ENCODE results near the gene TNFRSF14.
A peak's percentile ranks its signal among the peaks of the same experiment; 100 is the strongest.

Gene TNFRSF14

DNA sequence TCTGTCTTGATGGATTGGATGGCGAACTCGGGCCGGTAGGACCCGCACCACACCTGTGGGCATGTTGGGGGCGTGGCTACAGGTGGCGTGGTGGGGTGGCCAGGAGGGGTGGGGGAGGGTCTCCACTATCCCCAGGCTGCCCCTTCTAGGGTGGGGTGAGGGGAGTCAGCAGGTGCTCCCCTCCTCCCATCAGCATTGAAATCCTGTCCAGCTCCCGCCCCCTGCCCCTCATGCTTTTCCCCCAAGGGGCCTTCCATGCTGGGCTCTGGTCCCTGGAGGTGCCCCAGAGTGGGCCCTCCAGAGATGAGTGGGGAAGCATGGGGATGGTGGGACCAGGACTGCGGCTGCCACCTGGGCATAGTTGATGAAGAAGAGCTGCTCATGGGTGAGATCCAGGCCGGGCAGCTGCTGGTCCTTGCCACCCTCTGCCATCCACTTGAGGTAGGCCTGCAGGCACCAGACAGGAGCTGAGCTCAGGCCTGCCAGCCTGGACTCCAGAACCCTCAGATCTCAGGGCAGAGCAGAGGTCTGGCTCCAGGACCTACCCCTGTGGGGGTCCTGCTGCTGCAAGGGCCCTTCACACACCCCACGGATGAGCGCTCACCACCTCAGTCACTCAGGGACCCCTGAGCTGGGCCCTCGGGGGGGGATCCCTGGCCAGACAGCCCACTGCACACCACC lies 35.5 kb downstream of the TNFRSF14 start:
- Histone ChIP-seq H3K9me3 (replicated peaks in 1 of 11) (no peaks in the 10 kb centered on the region), H3K4me3 (no peak overlapping the region), H3K9ac (no peak overlapping the region), H3K27ac (no peak overlapping the region), H3K4me2 (peak overlapping the region in 5 of 11 experiments; percentile 16 to 47 (median 35); a peak in 5 of 22 replicates), H3K36me3 (peaks cover 0 to 27% (median 0%) of the 10 kb centered on the region in 11 experiments; a peak in 8 of 22 replicates), H3K4me1 (peaks cover 44 to 64% (median 58%) of the 10 kb centered on the region in 10 experiments), H4K20me1 (peaks cover 0 to 41% (median 20%) of the 10 kb centered on the region in 11 experiments; a peak in 18 of 22 replicates), H3K27me3 (peaks cover 2 to 29% (median 11%) of the 10 kb centered on the region in 11 experiments; a peak in 19 of 22 replicates)
- no peak for TF ChIP-seq Cebpa-rat (IDR thresholded peaks at IDR 0.05)

DNA sequence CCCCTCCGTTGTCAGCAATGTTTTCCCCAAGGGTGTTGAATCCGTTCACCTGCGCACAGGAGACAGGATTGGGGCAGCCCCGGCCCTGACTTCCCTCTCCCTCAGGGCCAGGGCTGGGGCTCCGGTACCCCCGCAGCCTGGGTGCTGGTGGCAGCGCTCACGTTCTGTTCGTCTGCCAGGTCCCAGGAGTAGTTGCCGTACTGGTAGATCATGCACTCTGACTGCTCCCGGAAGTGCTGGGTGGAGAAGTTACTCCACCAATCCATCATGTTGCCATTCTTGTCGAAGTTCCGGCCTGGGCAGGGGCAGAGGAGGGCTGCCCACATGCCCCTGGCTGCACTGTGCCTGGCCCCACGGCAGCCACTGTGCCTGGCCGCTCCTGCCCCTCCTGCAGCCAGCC lies 36.5 kb downstream of the TNFRSF14 start:
- H3K4me1 ChIP-seq, result peaks cover 47 to 66% (median 60%) of the 10 kb centered on the region in 10 experiments
- no peaks in the 10 kb centered on the region for H3K9me3 ChIP-seq (replicated peaks in 1 of 11)
- peaks cover 0 to 27% (median 0%) of the 10 kb centered on the region in 11 experiments; a peak in 8 of 22 replicates for H3K36me3 ChIP-seq
- H3K27ac ChIP-seq, result peak overlapping the region in 7 of 11 experiments; percentile 5 to 47 (median 29); a peak in 10 of 22 replicates
- peaks cover 10 to 31% (median 20%) of the 10 kb centered on the region in 11 experiments; a peak in 19 of 22 replicates for H3K27me3 ChIP-seq
- peak overlapping the region in 1 of 11 experiments; percentile 7; a peak in 3 of 22 replicates for H3K9ac ChIP-seq
- peak overlapping the region; percentile 59 to 84 (median 71) for H3K4me2 ChIP-seq
- no peak for TF ChIP-seq Cebpa-rat (IDR thresholded peaks at IDR 0.05)
- H3K4me3 ChIP-seq, result peak overlapping the region in 2 of 10 experiments; percentile 19 to 28; a peak in 1 of 20 replicates
- H4K20me1 ChIP-seq, result peaks cover 0 to 45% (median 25%) of the 10 kb centered on the region in 11 experiments; a peak in 19 of 22 replicates

- TF ChIP-seq Cebpa-rat (IDR thresholded peaks at IDR 0.05), result no peak
- H3K4me1 ChIP-seq, result peaks cover 49 to 67% (median 62%) of the 10 kb centered on the region in 10 experiments
- peak overlapping the region in 3 of 11 experiments; percentile 22 to 47 (median 47); a peak in 6 of 22 replicates for H3K27ac ChIP-seq
- H3K27me3 ChIP-seq, result peaks cover 16 to 36% (median 26%) of the 10 kb centered on the region in 11 experiments; a peak in 21 of 22 replicates
- peak overlapping the region in 1 of 10 experiments; percentile 28; a peak in 1 of 20 replicates for H3K4me3 ChIP-seq
- H3K36me3 ChIP-seq, result peaks cover 0 to 26% (median 0%) of the 10 kb centered on the region in 11 experiments; a peak in 8 of 22 replicates
- peak overlapping the region in 1 of 11 experiments; percentile 30; a peak in 2 of 22 replicates for H3K9ac ChIP-seq
- peak overlapping the region; percentile 59 to 84 (median 71) for H3K4me2 ChIP-seq
- H4K20me1 ChIP-seq, result peaks cover 0 to 45% (median 26%) of the 10 kb centered on the region in 11 experiments; a peak in 19 of 22 replicates
- H3K9me3 ChIP-seq (replicated peaks in 1 of 11), result peaks cover 0 to 5% (median 1%) of the 10 kb centered on the region in 11 experiments; a peak in 15 of 22 replicates
These were observed 37.2 kb downstream of the TNFRSF14 start for GRCh38 chr1:2593251-2593878.

DNA sequence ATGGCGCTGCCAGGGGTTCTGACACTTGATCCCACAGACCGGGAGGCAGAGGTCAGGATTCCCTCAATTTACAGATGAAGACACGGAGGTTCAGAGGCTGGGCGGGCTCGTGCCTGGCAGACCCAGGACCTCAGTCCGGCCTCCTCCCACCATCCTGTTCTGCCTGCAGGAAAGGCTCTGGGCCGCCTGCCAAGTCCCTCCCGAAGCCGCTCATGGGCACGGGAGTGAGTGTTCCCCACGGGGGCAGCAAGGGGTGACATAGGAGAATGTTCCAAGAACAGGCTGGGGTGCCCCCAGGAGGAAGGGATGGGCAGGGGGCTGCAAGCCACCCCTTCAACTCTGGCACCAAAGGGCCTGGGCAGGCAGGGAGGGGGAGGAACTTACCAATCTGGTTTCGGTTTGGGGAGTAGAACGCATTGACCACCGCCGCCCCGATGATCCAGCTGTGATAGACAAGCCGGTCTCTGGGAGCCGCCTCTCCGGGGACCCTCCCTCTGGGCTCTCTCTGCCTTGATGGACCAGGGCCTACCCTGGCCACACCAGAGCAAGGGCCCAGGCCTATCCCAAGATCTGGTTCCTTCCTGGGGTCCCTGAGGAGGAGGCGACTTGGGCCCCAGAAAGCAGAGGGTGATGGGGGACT lies 38.0 kb downstream of the TNFRSF14 start:
- H4K20me1 ChIP-seq, result peaks cover 0 to 37% (median 18%) of the 10 kb centered on the region in 11 experiments; a peak in 19 of 22 replicates
- H3K9ac ChIP-seq, result peak overlapping the region in 2 of 11 experiments; percentile 9 to 30; a peak in 4 of 22 replicates
- no peak overlapping the region for H3K4me3 ChIP-seq
- H3K27ac ChIP-seq, result no peak overlapping the region
- TF ChIP-seq Cebpa-rat (IDR thresholded peaks at IDR 0.05), result no peak
- H3K4me1 ChIP-seq, result peaks cover 43 to 62% (median 55%) of the 10 kb centered on the region in 10 experiments
- peaks cover 21 to 42% (median 30%) of the 10 kb centered on the region in 11 experiments; a peak in 21 of 22 replicates for H3K27me3 ChIP-seq
- peak overlapping the region; percentile 59 to 84 (median 71) for H3K4me2 ChIP-seq
- peaks cover 0 to 19% (median 0%) of the 10 kb centered on the region in 11 experiments; a peak in 8 of 22 replicates for H3K36me3 ChIP-seq
- H3K9me3 ChIP-seq (replicated peaks in 1 of 11), result peaks cover 0 to 12% (median 9%) of the 10 kb centered on the region in 11 experiments; a peak in 16 of 22 replicates

GRCh38 chr1:2594641-2595131 lies 38.5 kb downstream of the TNFRSF14 start:
- H3K4me3 ChIP-seq, result no peak overlapping the region
- H3K4me1 ChIP-seq, result peaks cover 41 to 57% (median 51%) of the 10 kb centered on the region in 10 experiments
- H3K9ac ChIP-seq, result 0 out of 22 replicates have a peak overlapping the region, but pooled peaks of 1 of the 11 experiments have one; percentile 9
- peaks cover 0 to 13% (median 0%) of the 10 kb centered on the region in 11 experiments; a peak in 7 of 22 replicates for H3K36me3 ChIP-seq
- H3K4me2 ChIP-seq, result peak overlapping the region in 8 of 11 experiments; percentile 59 to 84 (median 71); a peak in 11 of 22 replicates
- H3K27ac ChIP-seq, result no peak overlapping the region
- peaks cover 0 to 32% (median 16%) of the 10 kb centered on the region in 11 experiments; a peak in 17 of 22 replicates for H4K20me1 ChIP-seq
- TF ChIP-seq Cebpa-rat (IDR thresholded peaks at IDR 0.05), result no peak
- H3K27me3 ChIP-seq, result peaks cover 21 to 46% (median 32%) of the 10 kb centered on the region in 11 experiments; a peak in 21 of 22 replicates
- peaks cover 0 to 17% (median 9%) of the 10 kb centered on the region in 11 experiments; a peak in 16 of 22 replicates for H3K9me3 ChIP-seq (replicated peaks in 1 of 11)

GRCh38 chr1:2595261-2595811 lies 39.2 kb downstream of the TNFRSF14 start:
- peaks cover 21 to 52% (median 32%) of the 10 kb centered on the region in 11 experiments; a peak in 21 of 22 replicates for H3K27me3 ChIP-seq
- H3K36me3 ChIP-seq, result peaks cover 0 to 7% (median 0%) of the 10 kb centered on the region in 11 experiments; a peak in 3 of 22 replicates
- no peak overlapping the region for H3K27ac ChIP-seq
- H4K20me1 ChIP-seq, result peaks cover 0 to 27% (median 14%) of the 10 kb centered on the region in 11 experiments; a peak in 14 of 22 replicates
- no peak for TF ChIP-seq Cebpa-rat (IDR thresholded peaks at IDR 0.05)
- H3K4me1 ChIP-seq, result peaks cover 36 to 57% (median 51%) of the 10 kb centered on the region in 10 experiments
- H3K4me2 ChIP-seq, result peak overlapping the region in 2 of 11 experiments; percentile 84 to 89; a peak in 2 of 22 replicates
- H3K9me3 ChIP-seq (replicated peaks in 1 of 11), result peaks cover 0 to 17% (median 9%) of the 10 kb centered on the region in 11 experiments; a peak in 16 of 22 replicates
- no peak overlapping the region for H3K9ac ChIP-seq
- H3K4me3 ChIP-seq, result no peak overlapping the region

DNA sequence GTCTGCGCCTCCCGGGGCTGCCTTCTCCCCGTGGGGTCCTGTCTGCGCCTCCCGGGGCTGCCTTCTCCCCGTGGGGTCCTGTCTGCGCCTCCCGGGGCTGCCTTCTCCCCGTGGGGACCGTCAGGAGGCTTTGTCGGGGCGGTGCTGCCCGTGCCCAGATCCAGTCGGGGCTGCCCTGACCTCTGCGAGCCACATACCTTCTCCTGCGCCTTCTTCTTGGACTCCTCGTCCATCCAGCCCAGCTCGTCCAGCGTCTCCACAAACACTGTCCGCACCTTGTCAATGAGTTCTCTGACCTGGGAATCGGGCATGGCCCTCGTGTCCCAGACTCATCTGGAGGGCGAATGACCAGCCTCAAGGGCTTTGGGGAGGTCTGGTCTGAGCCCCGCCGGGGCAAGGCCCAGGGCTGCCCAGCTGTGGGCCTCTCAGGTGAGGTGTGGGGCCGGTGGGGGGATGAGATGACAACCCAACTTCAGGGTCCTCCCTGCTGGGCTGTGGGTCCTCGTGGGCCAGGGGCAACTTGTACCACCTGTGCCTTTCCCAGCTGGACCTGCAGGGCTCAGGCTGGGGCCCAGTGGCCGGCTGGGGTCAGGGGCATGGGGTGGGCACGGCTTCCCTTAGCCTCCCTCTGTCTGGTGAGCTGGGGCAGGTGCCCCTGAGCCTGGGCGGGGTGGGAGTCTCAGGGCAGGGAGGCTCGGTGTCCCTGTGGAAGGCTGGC lies 39.8 kb downstream of the TNFRSF14 start:
- peaks cover 0 to 17% (median 9%) of the 10 kb centered on the region in 11 experiments; a peak in 16 of 22 replicates for H3K9me3 ChIP-seq (replicated peaks in 1 of 11)
- H3K9ac ChIP-seq, result no peak overlapping the region
- peaks cover 36 to 57% (median 51%) of the 10 kb centered on the region in 10 experiments for H3K4me1 ChIP-seq
- H3K27me3 ChIP-seq, result peaks cover 21 to 55% (median 33%) of the 10 kb centered on the region in 11 experiments; a peak in 21 of 22 replicates
- H3K4me3 ChIP-seq, result no peak overlapping the region
- peak overlapping the region; percentile 57 to 89 (median 78); a peak in 19 of 22 replicates for H3K4me2 ChIP-seq
- H4K20me1 ChIP-seq, result peaks cover 0 to 23% (median 14%) of the 10 kb centered on the region in 11 experiments; a peak in 13 of 22 replicates
- H3K36me3 ChIP-seq, result 0 out of 22 replicates have a peak, but pooled peaks cover 0 to under 1% (median 0%) of the 10 kb centered on the region in 11 experiments
- no peak for TF ChIP-seq Cebpa-rat (IDR thresholded peaks at IDR 0.05)
- no peak overlapping the region for H3K27ac ChIP-seq
